ENCODE data around the gene IDE.

Gene IDE

DNA sequence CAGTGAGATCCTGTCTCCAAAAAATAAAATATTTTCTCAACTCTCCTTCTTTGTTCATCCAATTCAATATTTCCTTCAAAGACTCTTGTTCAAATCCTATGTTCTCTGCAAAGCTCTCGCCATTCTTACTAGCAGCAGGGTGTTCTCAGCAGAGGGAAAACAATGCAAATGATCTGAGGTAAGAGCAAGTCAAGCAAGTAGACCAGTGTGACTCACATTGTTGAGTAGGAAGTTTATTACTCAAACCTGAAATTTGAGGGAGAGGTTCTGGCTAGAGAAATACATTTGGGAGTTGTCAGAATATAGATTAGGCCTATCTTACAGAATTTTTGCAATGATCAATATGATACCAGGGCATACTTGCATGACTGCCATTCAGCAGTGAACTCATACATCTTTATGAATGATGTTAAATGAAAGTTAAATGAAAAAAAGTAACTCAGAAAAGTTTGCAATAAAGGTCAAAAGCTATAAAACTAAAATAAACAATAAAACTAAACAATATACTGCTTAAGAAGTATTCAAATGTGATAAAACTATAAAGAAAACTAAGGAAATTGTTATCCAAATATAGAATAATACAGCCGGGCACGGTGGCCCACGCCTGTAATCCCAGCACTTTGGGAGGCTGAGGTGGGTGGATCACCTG, 5.8 kb downstream of the IDE start:
- no peak for DNase-seq (ENCODE audit: extremely low read depth in 1 of 2, low read depth in 1 of 2)

DNA sequence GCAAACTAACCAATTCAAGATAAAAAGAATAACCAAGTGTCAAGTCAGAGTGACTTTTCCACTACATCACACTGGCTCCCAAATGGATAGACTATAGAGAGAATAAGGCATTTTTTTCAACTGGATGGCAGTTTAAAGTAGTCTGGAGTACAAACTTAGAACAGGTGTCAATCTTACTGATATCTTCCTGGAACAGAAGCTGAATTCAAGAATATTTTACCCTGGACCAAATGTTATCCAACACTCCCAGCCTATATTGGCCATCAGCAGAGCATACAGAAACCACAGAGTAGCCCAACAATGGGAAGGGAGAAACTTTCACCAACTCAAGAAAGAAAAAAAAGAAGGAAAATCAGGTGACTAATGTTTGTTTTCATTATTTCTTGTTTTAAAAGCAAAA, 11.5 kb downstream of the IDE start:
- no peak for DNase-seq (ENCODE audit: extremely low read depth in 1 of 2, low read depth in 1 of 2)

DNA sequence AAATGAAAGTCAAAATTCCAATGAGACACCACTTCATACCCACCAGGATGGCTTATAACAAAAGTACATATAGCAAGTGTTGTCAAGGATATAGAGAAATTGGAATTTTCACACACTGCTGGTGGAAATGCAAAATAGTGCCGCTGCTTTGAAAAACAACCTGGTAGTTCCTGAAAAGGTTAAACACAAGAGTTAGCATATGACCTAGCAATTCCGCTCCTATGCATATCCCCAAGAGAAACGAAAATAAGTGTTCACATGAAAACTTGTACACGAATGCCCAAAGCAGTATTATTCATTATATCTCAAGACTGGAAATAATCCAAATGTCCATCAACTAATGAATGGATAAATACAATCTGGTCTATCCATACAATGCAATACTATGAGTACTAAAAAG, 14.8 kb downstream of the IDE start:
- no peak for DNase-seq (ENCODE audit: extremely low read depth in 1 of 2, low read depth in 1 of 2)

DNA sequence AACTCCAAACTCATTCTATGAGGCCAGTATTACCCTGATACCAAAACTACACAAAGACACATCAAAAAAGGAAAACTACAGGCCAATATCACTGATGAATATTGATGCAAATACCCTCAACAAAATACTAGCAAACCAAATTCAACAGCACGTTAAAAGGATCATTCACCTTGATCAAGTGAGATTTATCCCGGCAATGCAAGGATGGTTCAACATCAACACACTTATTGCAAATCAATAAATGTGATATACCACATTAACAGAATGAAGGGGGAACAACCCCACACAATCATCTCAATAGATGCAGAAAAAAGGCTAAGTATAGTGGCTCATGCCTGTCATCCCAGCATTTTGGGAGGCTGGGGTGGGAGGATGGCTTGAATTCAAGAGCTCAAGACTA, 19.9 kb downstream of the IDE start:
- DNase-seq (ENCODE audit: extremely low read depth in 1 of 2, low read depth in 1 of 2), result no peak

DNA sequence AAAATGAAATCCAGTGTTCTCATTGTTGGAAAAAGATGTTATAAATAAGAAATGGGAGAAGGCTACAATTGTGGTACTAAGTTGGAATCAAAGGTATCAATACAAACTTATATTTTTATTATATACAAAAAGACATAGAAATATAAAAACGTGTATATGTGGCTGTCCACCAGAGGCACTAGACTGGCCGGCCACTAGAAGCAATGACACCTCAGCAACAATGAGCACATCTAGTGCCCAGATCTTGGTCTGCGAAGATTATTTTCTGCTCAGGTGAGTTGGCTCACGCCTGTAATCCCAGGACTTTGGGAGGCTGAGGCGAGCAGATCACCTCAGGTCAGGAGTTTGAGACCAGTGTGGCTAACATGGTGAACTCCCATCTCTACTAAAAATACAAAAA, 21.6 kb downstream of the IDE start:
- DNase-seq (ENCODE audit: extremely low read depth in 1 of 2, low read depth in 1 of 2), result no peak

DNA sequence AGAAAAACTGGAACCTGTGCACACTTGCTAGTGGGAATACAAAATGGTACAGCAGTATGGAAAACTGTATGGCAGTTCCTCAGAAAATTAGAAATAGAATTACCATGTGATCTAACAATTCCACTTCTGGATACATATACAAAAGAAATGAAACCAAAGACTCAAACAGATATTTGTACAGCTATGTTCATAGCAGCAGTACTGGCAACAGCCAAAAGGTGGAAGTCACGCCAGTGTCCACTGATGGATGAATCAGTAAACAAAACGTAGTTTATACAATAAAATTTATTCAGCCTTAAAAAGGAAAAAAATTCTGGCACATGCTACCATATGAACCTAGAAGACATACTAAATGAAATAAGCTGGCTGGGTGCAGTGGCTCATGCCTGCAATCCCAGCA, 23.0 kb downstream of the IDE start:
- no peak for DNase-seq (ENCODE audit: extremely low read depth in 1 of 2, low read depth in 1 of 2)

DNA sequence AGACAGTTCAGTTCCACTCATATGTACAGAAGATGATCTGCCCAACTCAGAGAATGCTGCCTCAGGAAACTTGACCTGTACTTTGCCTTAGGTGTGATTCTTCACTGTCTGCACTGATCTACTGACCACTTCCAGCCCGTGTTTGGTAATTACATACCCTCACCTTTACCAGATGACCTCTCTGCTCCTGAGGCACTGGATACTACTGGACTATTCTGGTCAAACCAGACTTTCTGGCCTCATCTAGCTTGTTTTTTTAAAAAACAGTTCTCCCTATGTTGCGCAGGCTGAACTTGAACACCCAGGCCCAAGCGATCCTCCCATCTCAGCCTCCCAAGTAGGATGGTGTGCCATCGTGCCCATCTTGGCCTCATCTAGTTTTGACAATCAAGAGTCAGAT, 26.2 kb downstream of the IDE start:
- DNase-seq (ENCODE audit: extremely low read depth in 1 of 2, low read depth in 1 of 2), result no peak

DNA sequence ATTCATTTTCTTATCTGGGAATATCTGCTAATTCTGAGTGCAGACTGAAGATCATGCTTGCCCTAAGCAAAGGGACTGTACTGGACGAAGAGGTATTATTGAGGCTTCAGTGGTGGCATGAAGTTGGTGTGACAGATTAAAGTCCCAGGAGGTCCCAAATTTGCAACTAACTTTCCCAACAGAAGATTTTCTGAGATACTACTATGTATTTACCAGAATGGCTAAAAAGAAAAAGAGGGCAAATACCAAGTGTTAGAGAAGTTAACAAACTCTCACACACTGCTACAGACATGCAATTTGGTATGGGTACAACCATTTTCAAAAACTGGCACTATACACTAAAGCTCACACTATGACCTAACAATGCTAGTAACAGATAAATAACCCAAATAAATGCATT, 28.3 kb downstream of the IDE start:
- no peak for DNase-seq (ENCODE audit: extremely low read depth in 1 of 2, low read depth in 1 of 2)

DNA sequence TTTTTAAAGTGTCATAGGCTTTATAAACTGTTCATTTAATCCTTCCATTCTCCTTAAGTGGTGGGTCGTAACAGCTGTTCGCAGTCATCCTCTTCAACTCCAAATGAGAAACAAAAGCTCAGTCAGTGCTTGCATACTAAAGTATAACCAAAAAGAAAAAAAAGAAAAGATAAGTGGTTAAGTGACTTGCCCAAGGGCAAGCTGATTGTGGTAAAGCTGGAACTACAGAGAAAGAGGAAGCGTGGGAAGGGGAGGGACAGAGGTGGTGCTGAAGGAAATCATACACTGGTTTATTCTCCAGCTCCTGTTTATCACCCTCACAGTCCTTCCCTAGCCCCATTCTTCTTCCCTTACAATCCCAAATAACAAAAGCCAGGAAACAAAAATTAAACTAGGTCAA, 29.6 kb downstream of the IDE start:
- no peak for DNase-seq (ENCODE audit: extremely low read depth in 1 of 2, low read depth in 1 of 2)

DNA sequence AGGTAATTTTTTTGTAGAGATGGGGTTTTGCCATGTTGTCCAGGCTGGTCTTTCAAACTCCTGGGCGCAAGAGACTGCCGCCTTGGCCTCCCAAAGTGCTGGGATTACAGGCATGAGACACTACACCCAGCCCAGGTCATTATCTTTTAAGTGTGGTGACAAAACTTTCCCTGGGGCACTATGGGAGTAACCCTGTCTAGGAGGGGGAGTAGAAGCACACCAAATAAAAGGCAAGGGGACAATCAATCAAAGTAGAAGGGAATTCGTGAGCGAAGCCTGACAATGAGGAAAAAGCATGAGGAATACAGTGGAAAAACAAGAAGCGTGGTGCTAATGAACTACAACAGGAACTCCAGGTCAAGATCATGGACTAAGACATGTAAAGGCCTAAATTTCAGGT, 31.4 kb downstream of the IDE start:
- no peak for DNase-seq (ENCODE audit: extremely low read depth in 1 of 2, low read depth in 1 of 2)

DNA sequence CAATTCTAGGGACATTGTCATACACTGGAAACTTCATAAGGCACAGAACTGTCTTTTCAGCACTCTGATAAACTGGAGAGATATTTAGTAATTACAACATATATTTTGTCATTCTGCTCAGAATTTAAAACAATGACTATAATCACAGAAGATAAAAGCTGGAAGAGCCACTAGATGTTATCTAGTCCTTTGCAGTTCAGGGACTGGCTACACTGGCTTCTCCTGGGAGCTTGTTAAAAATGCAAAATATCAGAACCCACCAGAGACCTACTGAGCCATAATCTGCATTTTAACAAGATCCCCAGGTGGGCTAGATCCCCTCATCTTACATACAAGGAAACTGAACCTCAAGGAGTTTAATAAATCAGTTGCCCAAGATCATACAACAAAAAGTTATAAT, 32.3 kb downstream of the IDE start:
- no peak for DNase-seq (ENCODE audit: extremely low read depth in 1 of 2, low read depth in 1 of 2)

DNA sequence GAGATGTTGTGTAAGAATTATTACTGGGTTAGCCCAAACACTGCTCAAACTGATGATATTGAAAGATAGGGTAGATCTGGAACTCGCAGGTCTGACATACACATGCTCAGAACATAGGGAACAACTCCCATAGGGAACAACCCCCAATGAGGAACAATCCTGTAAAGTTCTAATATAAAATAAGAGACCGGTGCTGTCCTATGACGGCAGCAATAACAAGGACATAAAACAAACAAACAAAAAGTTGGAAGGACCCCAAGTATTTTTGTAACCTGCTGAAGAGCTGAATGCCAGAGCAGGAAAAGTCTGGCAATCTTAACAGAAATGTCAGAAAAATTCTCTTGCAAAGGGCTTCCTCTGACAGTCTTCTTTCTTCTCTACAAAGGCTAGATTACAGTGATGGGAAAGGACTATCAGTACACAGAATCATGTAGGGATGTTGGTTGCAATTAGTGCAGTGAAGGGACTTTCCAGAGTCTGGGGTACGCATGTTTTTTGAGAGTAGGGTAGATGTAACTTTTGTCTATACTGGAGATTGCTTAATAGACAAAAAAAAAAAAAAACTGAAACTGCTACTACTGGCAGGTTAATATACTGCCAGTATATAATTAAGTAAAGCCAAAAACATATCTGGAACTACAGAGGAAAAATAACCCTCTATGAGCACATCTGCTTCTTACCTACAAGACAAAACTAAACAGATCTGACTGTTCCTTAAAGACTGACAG, 35.5 kb downstream of the IDE start:
- no peak for DNase-seq (ENCODE audit: extremely low read depth in 1 of 2, low read depth in 1 of 2)

DNA sequence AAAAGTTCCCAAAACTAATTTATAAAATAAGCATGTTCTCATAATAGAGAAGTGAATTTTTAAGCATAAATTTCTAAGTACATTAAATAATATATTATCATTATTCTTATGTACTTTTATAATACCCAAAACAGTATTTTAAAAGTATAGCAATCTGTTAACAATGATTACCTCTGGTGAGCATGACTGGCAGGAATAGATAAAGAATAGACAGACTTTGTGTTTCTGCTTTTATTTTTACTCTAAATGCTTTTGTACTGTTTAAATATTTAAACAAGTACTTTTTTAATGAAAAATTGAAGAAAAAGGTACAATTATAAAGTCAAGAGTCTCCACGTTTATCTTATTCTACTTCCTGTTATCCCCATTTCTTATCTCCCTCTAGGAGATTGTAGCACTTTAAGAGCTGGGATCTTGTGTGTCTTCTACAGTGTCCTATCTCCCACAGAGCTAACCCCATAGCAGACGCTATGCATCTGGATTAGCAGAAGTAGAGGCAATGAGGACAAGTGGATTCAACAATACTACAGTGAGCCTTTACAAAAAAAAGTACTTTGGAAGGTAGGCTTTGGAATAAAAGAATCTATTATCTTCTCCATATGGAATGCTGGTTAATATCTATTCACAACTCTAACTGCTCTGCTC, 42.9 kb downstream of the IDE start:
- DNase-seq (ENCODE audit: extremely low read depth in 1 of 2, low read depth in 1 of 2), result no peak

DNA sequence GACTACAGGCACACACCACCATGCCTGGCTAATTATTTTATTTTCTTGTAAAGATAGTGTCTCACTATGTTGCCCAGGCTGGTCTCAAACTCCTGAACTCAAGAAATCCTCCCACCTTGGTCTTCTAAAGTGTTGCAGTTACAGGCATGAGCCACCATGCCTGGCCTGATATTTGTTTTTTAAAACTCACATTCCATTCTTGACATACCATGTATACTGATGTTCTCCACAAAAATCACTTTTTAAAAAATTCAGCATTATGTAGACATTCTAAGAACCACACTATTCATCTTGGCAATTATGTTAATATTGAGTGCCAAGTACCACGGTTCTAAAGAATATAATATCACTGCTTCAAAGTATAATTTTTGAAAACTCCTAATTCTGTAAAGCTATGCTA, 43.5 kb downstream of the IDE start:
- DNase-seq (ENCODE audit: extremely low read depth in 1 of 2, low read depth in 1 of 2), result no peak

DNA sequence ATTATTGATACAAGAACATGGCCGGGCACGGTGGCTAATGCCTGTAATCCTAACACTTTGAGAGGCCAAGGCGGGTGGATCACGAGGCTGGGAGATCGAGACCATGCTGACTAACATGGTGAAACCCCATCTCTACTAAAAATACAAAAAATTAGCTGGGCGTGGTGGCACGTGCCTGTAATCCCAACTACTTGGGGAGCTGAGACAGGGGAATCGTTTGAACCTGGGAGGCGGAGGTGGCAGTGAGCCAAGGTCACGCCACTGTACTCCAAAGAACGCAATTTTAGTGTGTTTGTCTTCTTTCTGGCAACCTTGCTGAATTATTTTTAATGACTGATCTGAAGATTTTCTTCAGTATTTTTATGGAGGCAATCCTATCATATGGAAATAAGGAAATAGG, 46.2 kb downstream of the IDE start:
- no peak for DNase-seq (ENCODE audit: extremely low read depth in 1 of 2, low read depth in 1 of 2)

DNA sequence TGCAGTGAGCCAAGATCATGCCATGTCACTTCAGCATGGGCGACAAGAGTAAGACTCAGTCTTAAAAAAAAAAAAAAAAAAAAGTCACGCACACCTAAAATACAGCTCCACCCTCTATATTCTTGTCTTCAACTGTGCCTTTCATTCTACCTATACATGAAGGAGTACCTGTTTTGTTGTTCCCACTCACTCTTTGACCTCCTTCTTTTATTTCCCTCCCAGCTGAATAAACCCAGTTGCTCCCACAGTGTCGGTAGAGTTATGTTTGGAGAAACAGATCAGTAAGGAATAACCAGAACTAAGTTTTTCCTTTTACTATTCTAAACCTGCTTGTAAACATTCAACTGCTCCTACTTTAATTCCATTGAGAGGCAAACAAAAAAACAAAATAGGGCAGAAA, 50.3 kb downstream of the IDE start:
- DNase-seq (ENCODE audit: extremely low read depth in 1 of 2, low read depth in 1 of 2), result no peak

DNA sequence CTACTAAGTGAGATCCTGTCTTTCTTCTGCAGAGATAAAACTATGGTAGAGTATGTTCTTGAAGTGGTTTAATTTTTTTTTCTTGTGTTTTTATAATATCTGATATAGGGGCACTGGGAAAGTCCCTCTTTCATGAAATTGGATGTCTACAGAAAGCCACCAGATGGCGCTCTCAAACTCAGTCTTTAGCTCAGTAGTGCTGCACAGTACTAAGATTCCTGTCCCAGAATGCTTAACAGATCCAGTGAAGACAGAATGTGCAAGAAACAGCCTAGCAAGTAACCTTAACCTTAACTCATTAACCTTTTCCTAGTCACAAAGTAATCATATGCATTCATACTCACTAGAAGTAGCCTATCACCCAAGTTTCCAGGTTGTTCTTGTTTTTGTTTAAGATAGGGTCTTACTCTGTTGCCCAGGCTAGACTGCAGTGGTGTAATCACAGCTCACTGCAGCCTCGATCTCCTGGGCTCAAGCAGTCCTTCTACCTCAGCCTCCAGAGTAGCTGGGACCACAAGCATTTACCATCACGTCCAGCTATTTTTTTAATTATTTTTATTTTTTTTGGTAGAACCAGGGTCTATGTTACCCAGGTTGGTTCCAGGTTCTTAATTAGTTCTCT, 56.7 kb downstream of the IDE start:
- peak; percentile 6 to 46 for DNase-seq (ENCODE audit: extremely low read depth in 1 of 2, low read depth in 1 of 2)

DNA sequence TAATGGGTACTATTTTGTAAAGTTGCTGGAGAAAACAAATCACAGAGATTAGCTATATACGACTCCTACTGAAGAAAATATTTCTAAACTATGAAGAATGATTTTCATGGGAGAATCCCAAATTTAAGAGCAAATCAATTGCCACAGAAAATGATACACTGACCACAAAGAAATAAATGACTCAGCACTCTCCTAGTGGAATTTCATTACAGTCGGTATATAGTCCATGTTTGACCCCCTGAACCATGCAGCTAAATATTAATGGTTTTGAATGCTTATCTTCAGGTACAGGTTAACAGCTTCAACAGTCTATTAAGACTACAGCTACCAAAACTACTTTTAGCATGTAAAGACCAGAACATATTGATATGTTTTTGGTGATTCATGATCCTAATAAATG, 65.0 kb downstream of the IDE start:
- DNase-seq (ENCODE audit: extremely low read depth in 1 of 2, low read depth in 1 of 2), result no peak

DNA sequence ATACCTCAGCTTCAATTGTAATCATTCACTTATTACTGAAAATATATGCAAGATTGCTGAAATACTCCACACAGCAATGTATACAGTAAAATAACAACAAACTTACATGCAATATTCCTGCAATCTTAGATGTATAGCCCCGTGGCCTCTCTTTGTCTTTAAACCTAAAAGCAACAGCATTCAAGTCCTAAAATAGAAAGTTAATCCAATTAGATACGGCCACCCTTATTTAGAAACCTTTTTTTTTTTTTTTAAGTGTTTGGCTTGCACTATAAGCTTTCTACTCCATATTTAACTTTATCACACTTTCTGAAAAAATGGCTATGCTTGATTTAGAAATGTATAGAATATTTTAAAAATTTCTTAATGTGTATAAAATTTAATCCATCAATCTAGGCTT, 67.6 kb downstream of the IDE start:
- DNase-seq (ENCODE audit: extremely low read depth in 1 of 2, low read depth in 1 of 2), result no peak

DNA sequence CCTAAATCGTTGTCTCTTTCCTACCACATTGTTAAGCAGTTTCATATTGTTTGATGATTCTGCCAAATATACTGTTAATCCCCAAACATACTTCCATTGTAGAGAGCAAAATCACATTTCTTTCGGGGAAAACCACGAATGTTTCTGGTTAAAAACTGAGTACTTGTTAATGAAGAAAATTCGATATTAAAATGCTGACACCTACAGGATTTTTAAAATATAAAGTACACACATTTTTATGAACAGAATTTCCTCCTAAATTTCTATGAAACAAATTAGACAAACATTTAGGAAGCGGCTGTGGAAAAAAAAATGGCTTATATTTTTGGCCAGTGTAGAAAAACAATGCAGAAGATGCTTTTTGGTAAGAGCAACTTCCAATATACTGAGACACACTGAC, 68.8 kb downstream of the IDE start:
- DNase-seq (ENCODE audit: extremely low read depth in 1 of 2, low read depth in 1 of 2), result no peak

DNA sequence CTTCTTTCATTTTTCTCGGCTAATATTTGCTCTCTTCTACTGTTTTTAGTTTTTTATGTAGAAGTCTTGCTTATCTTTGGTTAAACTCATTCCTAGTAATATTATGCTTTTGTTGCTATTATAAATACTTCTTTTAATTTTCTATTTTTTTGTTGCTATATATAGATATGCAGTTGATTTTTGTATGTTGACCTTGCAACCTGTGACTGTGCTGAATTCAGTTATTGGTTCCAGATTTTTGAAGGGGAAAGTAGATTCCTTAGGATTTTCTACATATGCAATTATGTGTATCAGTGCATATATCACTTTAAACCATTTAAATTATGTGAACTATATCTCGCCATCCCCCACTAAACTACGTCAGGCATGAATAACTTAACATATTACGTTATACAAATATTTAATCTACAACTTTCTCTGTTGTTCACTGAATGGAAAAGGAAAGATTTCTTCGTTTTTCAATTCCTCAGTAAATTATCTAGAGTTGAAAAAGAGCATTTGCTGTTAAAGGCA, 71.5 kb downstream of the IDE start:
- DNase-seq (ENCODE audit: extremely low read depth in 1 of 2, low read depth in 1 of 2), result no peak

DNA sequence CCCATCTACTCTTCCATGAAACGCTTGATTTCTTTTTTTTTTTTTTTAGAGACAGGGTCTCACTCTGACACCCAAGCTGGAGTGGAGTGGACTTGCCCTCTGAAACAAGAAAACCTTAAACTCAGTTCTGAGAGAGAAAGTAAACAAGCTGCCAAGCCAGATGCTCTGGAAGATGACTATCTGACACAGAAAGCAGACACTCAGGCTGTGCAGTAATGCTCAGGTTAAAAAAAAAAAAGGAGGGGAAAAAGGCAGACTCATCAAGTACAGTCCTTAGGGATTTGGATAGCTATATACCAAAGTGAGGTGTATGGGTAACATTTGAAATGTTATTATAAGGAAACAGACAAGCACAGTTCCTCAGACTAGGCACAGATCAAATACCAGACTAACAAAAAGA, 80.5 kb downstream of the IDE start:
- DNase-seq (ENCODE audit: extremely low read depth in 1 of 2, low read depth in 1 of 2), result no peak
